ENCODE results near the gene RGS10. TPM values are rescaled to one million over a fixed set of nuclear protein-coding genes. Genes with fewer than 3 reads are reported as not detected.

Gene RGS10
- total RNA-seq, 1 experiment from 2014 or later: 10.8 TPM

GRCh38 chr10:119488675-119489074 lies 53.8 kb downstream of the RGS10 start:
- Mint-ChIP-seq H3K4me1 (ENCODE audit: low read depth, unreplicated experiment) (no peaks in the 10 kb centered on the region), H3K27ac (ENCODE audit: unreplicated experiment) (no peak overlapping the region), H3K4me3 (ENCODE audit: low read depth, unreplicated experiment) (no peak overlapping the region), H3K36me3 (ENCODE audit: insufficient read depth, unreplicated experiment) (no peaks in the 10 kb centered on the region), H3K27me3 (ENCODE audit: unreplicated experiment) (no peaks in the 10 kb centered on the region), H3K9me3 (ENCODE audit: low read depth, unreplicated experiment) (no peaks in the 10 kb centered on the region)
- no peak for DNase-seq
- intact Hi-C loops (cut with micrococcal nuclease; ENCODE audit: unreplicated experiment): loop anchor here (5.0 kb wide), 2 partner anchors 41 to 291 kb away; no protein-coding TSS in a partner anchor
- BruUV-seq (replicated peaks): no TSS peak
- TF ChIP-seq CTCF (IDR thresholded peaks at IDR 0.05; ENCODE audit: unreplicated experiment): no peak
- CTCF ChIA-PET: interaction anchor here (0.7 kb wide), 1 partner anchor 73 kb away, joined by 3 read pairs; no protein-coding TSS in a partner anchor

GRCh38 chr10:119483839-119484238 lies 58.7 kb downstream of the RGS10 start:
- no TSS peak for BruUV-seq (replicated peaks)
- Mint-ChIP-seq H3K27me3 (ENCODE audit: unreplicated experiment) (peaks cover 19% of the 10 kb centered on the region), H3K36me3 (ENCODE audit: insufficient read depth, unreplicated experiment) (no peaks in the 10 kb centered on the region), H3K9me3 (ENCODE audit: low read depth, unreplicated experiment) (no peaks in the 10 kb centered on the region), H3K4me3 (ENCODE audit: low read depth, unreplicated experiment) (no peak overlapping the region), H3K4me1 (ENCODE audit: low read depth, unreplicated experiment) (no peaks in the 10 kb centered on the region), H3K27ac (ENCODE audit: unreplicated experiment) (no peak overlapping the region)
- intact Hi-C loops (cut with micrococcal nuclease; ENCODE audit: unreplicated experiment): no loop called here
- no peak for TF ChIP-seq CTCF (IDR thresholded peaks at IDR 0.05; ENCODE audit: unreplicated experiment)
- CTCF ChIA-PET: no interaction called here
- DNase-seq: no peak

DNA sequence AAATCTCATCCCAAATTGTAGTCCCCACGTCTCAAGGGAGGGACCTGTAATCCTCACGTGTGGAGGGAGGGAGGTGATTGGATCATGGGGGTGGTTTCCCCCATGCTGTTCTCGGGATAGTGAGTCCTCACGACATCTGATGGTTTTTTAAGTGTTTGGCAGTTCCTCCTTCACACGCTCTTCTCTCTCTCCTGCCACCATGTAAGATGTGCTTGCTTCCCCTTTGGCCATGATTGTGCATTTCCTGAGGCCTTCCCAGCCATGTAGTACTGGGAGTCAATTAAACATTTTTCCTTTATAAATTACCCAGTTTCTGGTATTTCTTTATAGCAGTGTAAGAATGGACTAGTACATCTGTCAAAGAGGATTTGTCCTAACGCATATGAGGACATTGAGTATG lies 59.5 kb downstream of the RGS10 start:
- intact Hi-C loops (cut with micrococcal nuclease; ENCODE audit: unreplicated experiment): no loop called here
- no peaks in the 10 kb centered on the region for H3K9me3 Mint-ChIP-seq (ENCODE audit: low read depth, unreplicated experiment)
- no peak overlapping the region for H3K27ac Mint-ChIP-seq (ENCODE audit: unreplicated experiment)
- no TSS peak for BruUV-seq (replicated peaks)
- CTCF ChIA-PET: no interaction called here
- DNase-seq: no peak
- no peaks in the 10 kb centered on the region for H3K36me3 Mint-ChIP-seq (ENCODE audit: insufficient read depth, unreplicated experiment)
- no peak overlapping the region for H3K4me3 Mint-ChIP-seq (ENCODE audit: low read depth, unreplicated experiment)
- H3K4me1 Mint-ChIP-seq (ENCODE audit: low read depth, unreplicated experiment): no peaks in the 10 kb centered on the region
- no peak for TF ChIP-seq CTCF (IDR thresholded peaks at IDR 0.05; ENCODE audit: unreplicated experiment)
- H3K27me3 Mint-ChIP-seq (ENCODE audit: unreplicated experiment): peaks cover 28% of the 10 kb centered on the region

GRCh38 chr10:119481781-119482426 lies 60.6 kb downstream of the RGS10 start:
- no peaks in the 10 kb centered on the region for H3K36me3 Mint-ChIP-seq (ENCODE audit: insufficient read depth, unreplicated experiment)
- TF ChIP-seq CTCF (IDR thresholded peaks at IDR 0.05; ENCODE audit: unreplicated experiment): no peak
- H3K9me3 Mint-ChIP-seq (ENCODE audit: low read depth, unreplicated experiment): no peaks in the 10 kb centered on the region
- no peak for DNase-seq
- H3K27ac Mint-ChIP-seq (ENCODE audit: unreplicated experiment): no peak overlapping the region
- H3K4me1 Mint-ChIP-seq (ENCODE audit: low read depth, unreplicated experiment): no peaks in the 10 kb centered on the region
- CTCF ChIA-PET: no interaction called here
- no peak overlapping the region for H3K4me3 Mint-ChIP-seq (ENCODE audit: low read depth, unreplicated experiment)
- H3K27me3 Mint-ChIP-seq (ENCODE audit: unreplicated experiment): peaks cover 39% of the 10 kb centered on the region
- BruUV-seq (replicated peaks): no TSS peak
- intact Hi-C loops (cut with micrococcal nuclease; ENCODE audit: unreplicated experiment): no loop called here
